Natural killer cell (primary cell): Measurements from ENCODE around the gene ASCL4. TPM values are rescaled to one million over a fixed set of nuclear protein-coding genes. Genes with fewer than 3 reads are reported as not detected.
A peak's percentile ranks its signal among the peaks of the same experiment; 100 is the strongest.

Source experiments
- ATAC-seq, 3 donors: fragments of 150-1000 bp in 2 of 3; fragments of 200-7000 bp in 1 of 3; cut with Tn5 transposase; 1 replicate in 1 of 3; 2 replicates in 2 of 3; pipeline ENCODE4 v1.10.0; 2021; ENCODE audit warnings: mild to moderate bottlenecking in 2 of 3, moderate library complexity in 2 of 3
- DNase-seq, 2 donors: peaks; one replicate each; pipeline versions ENCODE4 v3.0.0 to v3.0.0-alpha.2; 2013 to 2021; ENCODE audit warnings: mixed read lengths in 1 of 2
- H3K27ac ChIP-seq: one replicate; pipeline ENCODE4 v1.5.1; 2013; ENCODE audit warnings: mild to moderate bottlenecking, low read length
- H3K27me3 ChIP-seq: one replicate; pipeline ENCODE4 v1.6.1; 2013; ENCODE audit warnings: low read length; ENCODE audit not compliant: control insufficient read depth, insufficient read depth
- H3K36me3 ChIP-seq: one replicate; pipeline ENCODE4 v1.6.1; 2013; ENCODE audit warnings: low read length; ENCODE audit not compliant: control insufficient read depth, insufficient read depth
- H3K4me1 ChIP-seq: one replicate; pipeline ENCODE4 v1.6.1; 2013; ENCODE audit warnings: low read length; ENCODE audit not compliant: control insufficient read depth, insufficient read depth
- H3K4me3 ChIP-seq: one replicate; pipeline ENCODE4 v1.5.1; 2013; ENCODE audit warnings: low read length
- H3K9me3 ChIP-seq: one replicate; pipeline ENCODE4 v1.6.1; 2013; ENCODE audit warnings: low read length; ENCODE audit not compliant: control insufficient read depth, insufficient read depth
- H3K27ac Mint-ChIP-seq, 2 donors: one replicate each; pipeline ENCODE4 v1.8.0; 2022; ENCODE audit warnings: mild to moderate bottlenecking in 2 of 2, mixed read lengths in 2 of 2, moderate library complexity in 1 of 2
- H3K27me3 Mint-ChIP-seq, 2 donors: one replicate each; pipeline ENCODE4 v1.8.0; 2022; ENCODE audit warnings: low read depth in 2 of 2, mixed read lengths in 2 of 2
- H3K36me3 Mint-ChIP-seq: one replicate; pipeline ENCODE4 v1.8.0; 2022; ENCODE audit warnings: mixed read lengths
- H3K4me1 Mint-ChIP-seq, 2 donors: one replicate each; pipeline ENCODE4 v1.8.0; 2022; ENCODE audit warnings: mixed read lengths in 2 of 2
- H3K4me3 Mint-ChIP-seq: one replicate; pipeline ENCODE4 v1.8.0; 2022; ENCODE audit warnings: mild to moderate bottlenecking, moderate library complexity, mixed read lengths
- H3K9me3 Mint-ChIP-seq, 2 donors: one replicate each; pipeline ENCODE4 v1.8.0; 2022; ENCODE audit warnings: mixed read lengths in 2 of 2
- WGBS: methylation state at CpG from one replicate; pipeline ENCODE4 v1.1.7; 2013; ENCODE audit warnings: missing lambda C conversion rate; ENCODE audit not compliant: insufficient coverage; 5-methylcytosine and 5-hydroxymethylcytosine counted together
- intact Hi-C: fragments of 100-400 bp; cut with micrococcal nuclease; formaldehyde crosslinking; loops from one replicate; pipeline ENCODE4 v1.14.2; 2022
- total RNA-seq, 4 donors: library from RNA; stranded (reverse); fragments of 120-200 nt in 1 of 4; gene quantifications; one replicate each; pipeline versions ENCODE4 v1.2.3 to v1.2.4, GENCODE V29; 2013 to 2022
- TF ChIP-seq, protein P1 (sequence below): fragments of 200-600 bp; IDR thresholded peaks from one replicate; pipeline ENCODE4 v1.8.0; 2022; ENCODE audit warnings: antibody characterized with exemption

The ASCL4 gene
- total RNA-seq, 3 donors from 2014 or later (not counting 1 experiment from before 2014, with no cell fraction given), result not detected

DNA sequence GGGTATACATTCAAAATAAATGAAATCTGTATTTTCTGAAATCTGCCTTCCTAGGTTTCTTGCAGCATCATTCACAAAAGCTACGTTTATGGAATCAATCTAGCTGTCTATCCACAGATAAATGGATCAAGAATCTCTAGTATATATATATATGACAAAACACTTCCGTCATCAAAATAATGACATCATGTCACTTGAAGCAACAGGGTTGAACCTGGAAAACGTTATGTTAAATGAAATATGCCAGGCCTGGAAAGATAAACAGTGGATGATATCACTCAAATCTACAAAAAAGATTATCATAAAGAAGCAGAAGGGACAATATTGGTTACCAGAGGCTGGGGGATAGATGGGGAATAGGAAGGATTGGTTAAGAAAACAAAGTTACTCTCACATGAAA lies 28.6 kb downstream of the ASCL4 start:
- DNase-seq (no peak), ATAC-seq (no peak)
- Histone ChIP-seq H3K27ac (no peak overlapping the region), H3K36me3 (no peaks in the 10 kb centered on the region), H3K9me3 (no peaks in the 10 kb centered on the region), H3K4me3 (no peak overlapping the region), H3K4me1 (no peaks in the 10 kb centered on the region), H3K27me3 (no peaks in the 10 kb centered on the region)
- TF ChIP-seq, protein P1, sequence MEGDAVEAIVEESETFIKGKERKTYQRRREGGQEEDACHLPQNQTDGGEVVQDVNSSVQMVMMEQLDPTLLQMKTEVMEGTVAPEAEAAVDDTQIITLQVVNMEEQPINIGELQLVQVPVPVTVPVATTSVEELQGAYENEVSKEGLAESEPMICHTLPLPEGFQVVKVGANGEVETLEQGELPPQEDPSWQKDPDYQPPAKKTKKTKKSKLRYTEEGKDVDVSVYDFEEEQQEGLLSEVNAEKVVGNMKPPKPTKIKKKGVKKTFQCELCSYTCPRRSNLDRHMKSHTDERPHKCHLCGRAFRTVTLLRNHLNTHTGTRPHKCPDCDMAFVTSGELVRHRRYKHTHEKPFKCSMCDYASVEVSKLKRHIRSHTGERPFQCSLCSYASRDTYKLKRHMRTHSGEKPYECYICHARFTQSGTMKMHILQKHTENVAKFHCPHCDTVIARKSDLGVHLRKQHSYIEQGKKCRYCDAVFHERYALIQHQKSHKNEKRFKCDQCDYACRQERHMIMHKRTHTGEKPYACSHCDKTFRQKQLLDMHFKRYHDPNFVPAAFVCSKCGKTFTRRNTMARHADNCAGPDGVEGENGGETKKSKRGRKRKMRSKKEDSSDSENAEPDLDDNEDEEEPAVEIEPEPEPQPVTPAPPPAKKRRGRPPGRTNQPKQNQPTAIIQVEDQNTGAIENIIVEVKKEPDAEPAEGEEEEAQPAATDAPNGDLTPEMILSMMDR, result no peak
- Mint-ChIP-seq H3K27me3 (peaks cover 15% of the 10 kb centered on the region in 2 donors), H3K27ac (no peak overlapping the region), H3K4me3 (no peak overlapping the region), H3K9me3 (no peaks in the 10 kb centered on the region), H3K4me1 (no peaks in the 10 kb centered on the region), H3K36me3 (no peaks in the 10 kb centered on the region)
- WGBS, result no CpG with 5 or more reads among the region's 3 CpGs
- intact Hi-C loops, result no loop called here

DNA sequence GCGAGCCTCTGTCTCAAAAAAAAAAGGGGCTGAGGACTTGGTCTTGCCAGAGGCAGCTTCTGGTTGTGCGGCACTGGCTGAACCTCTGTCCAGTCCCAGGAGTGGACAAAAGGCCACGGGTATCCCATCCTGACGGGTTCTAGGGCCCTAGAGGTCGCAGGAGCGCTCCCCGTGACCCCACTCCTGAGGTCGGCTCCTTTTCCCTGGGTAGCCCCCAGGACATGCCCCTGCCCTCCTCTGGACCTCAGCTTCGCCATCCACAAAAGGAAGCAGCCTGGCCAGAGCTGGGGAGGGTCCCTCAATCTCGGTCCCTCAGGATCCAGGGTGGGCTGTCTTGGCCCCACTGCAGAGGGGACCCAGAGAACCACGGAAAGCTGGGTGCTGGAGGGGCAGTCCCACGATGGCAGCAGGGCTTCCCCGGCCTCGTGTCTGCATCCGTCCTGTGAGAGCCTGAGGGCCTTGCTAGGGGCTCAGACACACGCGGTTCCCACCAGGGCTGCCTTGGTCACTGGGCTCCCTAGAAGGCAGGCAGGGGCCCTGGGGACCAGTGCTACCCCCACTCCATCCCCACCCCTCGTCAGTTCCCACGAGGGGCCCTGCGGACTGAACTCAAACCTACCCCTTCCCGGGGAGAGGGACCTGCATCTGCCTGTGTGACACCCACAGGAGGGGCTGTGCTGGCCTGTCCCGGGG lies 31.1 kb downstream of the ASCL4 start:
- intact Hi-C loops, result no loop called here
- H3K4me3 Mint-ChIP-seq, result no peak overlapping the region
- ATAC-seq, result no peak

DNA sequence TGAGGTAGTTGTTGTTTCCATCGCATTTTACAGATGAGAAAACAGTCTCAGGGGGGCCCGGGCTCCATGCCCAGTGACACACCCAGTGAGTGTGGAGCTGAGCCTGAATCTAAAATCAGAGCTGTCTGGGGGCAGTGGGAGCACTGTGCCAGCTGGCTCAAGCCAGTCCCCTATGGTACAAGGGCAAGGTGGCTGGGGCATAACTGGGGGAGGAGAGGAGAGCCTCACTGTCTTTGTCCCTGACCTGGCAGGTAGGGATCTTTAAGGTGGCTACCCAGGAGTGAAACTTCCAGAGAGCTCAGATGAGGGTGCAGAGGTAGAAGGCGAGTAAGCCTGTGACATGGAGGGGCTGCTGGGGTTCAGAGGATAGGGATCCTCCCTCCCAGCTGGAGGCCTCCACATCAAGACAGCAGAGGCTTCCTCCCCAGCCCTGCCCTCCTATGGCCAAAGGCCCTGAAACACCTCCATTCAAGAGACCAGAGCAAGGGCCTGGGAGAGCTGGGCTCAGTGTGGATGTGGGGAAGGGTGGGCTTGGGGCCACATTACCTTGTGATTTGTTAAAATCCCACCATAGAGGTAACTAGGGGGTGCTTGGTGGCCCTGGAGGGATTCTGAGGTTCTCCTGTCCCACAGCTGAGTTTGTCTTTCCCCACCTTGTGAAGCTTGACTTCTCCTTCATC lies 33.1 kb downstream of the ASCL4 start:
- H3K27me3 Mint-ChIP-seq, result peaks cover 5 to 18% of the 10 kb centered on the region in 2 donors
- 74% methylated on average over 3 of the region's 3 CpGs for WGBS
- H3K4me3 Mint-ChIP-seq, result no peak overlapping the region
- peak in 1 of 3 donors; percentile 16 for ATAC-seq
- H3K4me1 Mint-ChIP-seq, result no peaks in the 10 kb centered on the region
- intact Hi-C loops, result no loop called here
- H3K36me3 ChIP-seq, result no peaks in the 10 kb centered on the region
- no peak for DNase-seq
- no peaks in the 10 kb centered on the region for H3K9me3 ChIP-seq
- H3K4me1 ChIP-seq, result no peaks in the 10 kb centered on the region
- no peak overlapping the region for H3K27ac ChIP-seq
- TF ChIP-seq, protein P1, result no peak
- no peaks in the 10 kb centered on the region for H3K27me3 ChIP-seq
- H3K4me3 ChIP-seq, result no peak overlapping the region
- H3K36me3 Mint-ChIP-seq, result no peaks in the 10 kb centered on the region
- no peak overlapping the region for H3K27ac Mint-ChIP-seq
- no peaks in the 10 kb centered on the region for H3K9me3 Mint-ChIP-seq

More for the DNA sequence above, 31.1 kb downstream of the ASCL4 start:
- TF ChIP-seq, protein P1, result no peak
- no peaks in the 10 kb centered on the region for H3K4me1 ChIP-seq
- Mint-ChIP-seq H3K27ac (no peak overlapping the region), H3K9me3 (no peaks in the 10 kb centered on the region), H3K4me1 (no peaks in the 10 kb centered on the region), H3K27me3 (peaks cover 10 to 23% of the 10 kb centered on the region in 2 donors), H3K36me3 (no peaks in the 10 kb centered on the region)
- H3K4me3 ChIP-seq, result no peak overlapping the region
- H3K36me3 ChIP-seq, result no peaks in the 10 kb centered on the region
- DNase-seq, result no peak
- H3K27ac ChIP-seq, result no peak overlapping the region
- WGBS, result 91% methylated on average over 22 of the region's 22 CpGs
- H3K27me3 ChIP-seq, result no peaks in the 10 kb centered on the region
- no peaks in the 10 kb centered on the region for H3K9me3 ChIP-seq
